Measurements from ENCODE around the gene JPH3.

The JPH3 gene

DNA sequence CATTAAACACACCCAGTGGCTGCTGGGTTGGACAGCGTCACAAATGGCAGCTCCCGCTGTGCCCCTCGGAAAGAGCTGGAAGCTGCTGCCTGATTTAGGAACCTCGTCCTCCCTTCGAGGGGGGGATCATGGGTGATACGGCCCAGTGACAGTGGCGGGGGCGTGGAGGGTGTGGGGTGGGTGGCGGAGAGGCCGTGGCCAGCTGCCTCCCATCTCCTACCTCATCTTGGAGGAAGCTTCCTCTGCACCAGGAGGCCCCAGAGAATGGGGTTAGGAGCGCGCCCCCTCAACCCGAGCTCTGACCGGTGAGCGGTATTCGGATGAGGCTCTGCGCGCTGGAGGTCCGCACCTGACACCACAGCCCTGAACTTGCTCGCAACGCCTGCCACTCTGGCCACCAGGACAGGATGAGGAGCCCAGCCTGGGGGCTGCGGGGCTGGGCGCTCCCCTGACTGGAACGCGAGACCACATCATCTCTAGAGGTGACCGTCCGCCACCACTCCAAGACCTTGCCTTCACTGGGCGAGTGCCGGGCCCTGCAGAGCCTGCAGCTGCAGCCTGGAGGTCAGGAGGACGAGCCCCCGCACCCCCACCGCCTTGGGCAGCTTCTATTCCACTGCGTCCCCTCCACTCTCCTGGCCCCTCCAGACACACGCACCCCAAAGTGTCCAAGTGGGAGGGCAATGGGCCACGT lies 82.5 kb downstream of the JPH3 start:
- DNase-seq, result no peak

DNA sequence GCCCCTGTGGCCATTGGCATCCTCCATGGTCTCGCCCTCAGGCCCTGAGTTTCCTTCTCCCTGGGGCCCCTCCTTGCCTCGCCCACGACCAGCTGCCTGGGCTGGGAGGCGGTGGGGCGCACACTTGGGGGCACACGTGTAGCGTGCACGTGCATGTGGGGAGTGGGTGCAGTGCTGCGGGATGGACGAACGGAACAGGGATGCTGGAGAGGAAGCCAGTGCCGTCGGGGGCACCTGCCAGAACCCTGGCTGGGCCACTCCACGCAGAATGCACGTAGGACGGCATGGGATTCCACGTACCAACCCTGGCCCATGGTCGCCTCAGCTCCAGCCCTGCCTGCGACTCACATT lies 83.1 kb downstream of the JPH3 start:
- no peak for DNase-seq

DNA sequence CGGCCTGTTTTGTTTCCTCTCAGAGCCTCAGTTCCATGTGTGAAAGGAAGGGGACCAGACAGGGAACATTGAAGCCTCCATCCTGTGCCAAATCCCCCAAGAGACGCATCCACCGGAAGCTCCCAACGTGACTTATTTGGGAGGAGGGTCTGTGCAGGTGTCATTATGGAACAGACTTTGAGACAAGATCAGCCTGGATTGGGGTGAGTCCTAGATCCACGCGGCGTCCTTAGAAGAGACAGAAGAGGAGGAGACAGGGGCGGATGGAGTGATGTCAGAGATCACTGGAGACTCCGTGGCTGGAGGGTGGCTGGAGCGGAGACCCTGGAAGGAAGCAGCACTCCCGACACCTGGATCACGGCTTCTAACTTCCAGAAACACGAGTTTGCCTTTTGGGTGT lies 83.5 kb downstream of the JPH3 start:
- no peak for DNase-seq

GRCh38 chr16:87686697-87687096 lies 84.4 kb downstream of the JPH3 start:
- no peak for DNase-seq

- DNase-seq, result no peak
These were observed 85.0 kb downstream of the JPH3 start for GRCh38 chr16:87687126-87687910.

DNA sequence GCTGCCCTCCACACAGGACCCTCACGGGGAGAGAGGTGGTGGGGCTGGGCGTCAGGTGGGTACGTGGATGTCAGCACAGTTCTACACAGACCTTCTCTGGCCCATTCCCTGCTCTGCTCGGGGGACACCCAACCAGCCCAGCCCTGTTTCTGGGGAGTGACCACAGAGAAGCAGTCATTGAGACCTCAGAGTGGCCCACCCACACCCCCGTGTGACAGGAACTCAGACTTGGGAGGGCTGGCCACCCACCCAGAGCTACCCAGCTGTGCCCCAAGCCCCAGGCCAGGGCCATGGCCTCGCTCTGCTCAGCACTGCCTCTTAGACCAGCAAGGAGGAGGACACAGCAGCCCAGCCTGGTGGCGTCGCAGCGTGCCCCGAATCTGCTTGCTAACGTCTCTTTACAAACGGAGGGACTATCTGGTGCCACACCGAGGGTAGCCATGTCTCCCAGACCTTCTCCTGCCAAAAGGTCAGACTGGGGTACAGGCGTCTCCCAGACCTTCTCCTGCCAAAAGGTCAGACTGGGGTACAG lies 85.8 kb downstream of the JPH3 start:
- no peak for DNase-seq

GRCh38 chr16:87688876-87689815 lies 86.8 kb downstream of the JPH3 start:
- no peak for DNase-seq

- DNase-seq, result no peak
These were observed 87.7 kb downstream of the JPH3 start for GRCh38 chr16:87689956-87690465.

- DNase-seq, result no peak
These were observed 88.8 kb downstream of the JPH3 start for GRCh38 chr16:87690911-87691685.

DNA sequence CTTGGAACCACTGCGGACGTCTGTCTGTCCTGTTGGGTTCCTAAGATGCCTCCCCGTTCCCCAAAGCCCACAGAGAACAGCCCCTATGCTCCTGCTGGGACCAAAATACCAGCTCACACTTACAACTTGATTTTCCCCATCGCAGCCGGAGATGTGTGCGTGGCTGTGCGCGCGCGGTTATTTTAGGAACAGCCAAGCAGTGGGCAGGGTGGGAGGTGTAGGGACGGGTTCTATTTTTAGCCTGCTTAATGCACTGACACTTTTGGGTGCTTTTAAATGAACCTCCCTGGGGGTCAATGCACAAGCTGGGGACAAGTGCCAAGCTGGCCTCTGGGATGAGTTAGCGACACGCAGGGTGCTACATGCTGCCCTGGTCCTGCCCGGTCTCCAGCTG lies 89.4 kb downstream of the JPH3 start:
- no peak for DNase-seq

GRCh38 chr16:87692176-87692575 lies 89.9 kb downstream of the JPH3 start:
- DNase-seq, result no peak

DNA sequence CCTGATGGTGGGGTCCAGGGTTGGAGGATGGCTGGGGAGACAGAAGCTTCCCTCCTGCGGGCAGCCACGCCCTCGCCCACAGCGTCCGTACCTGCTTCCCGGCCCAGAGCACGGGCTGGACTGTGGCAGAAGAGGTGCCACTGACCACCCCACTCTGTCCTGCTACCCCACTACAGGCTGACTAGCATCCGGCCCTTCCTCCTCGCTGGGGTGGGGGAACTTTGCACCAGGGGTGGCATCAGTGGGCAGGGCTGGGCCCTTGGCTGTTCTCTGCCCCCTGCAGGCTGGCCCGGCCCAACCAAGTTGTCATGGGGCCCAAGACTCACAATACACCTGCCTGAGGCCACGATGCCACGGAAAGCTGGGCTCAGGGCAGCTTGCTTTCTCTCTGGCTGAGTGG lies 90.4 kb downstream of the JPH3 start:
- no peak for DNase-seq

DNA sequence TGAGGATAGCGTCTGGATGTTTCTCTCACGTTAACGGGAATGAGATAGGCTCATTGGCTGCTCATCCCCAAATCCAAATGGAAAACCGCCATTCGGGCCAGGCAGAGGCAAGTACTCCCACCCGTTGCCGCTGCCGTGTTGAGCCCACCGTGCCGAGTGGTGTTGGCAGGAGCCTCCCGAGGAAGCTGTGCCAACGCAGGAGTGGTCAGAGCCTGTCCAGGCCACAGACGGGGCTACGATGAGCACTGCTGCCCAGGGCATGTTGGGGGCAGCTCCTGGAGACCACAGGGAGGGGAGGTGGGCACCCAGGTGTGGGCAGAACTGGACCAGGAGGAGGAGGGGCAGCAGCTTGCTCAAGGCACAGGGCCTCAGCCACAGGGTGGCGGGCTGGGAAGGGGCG lies 91.5 kb downstream of the JPH3 start:
- no peak for DNase-seq

DNA sequence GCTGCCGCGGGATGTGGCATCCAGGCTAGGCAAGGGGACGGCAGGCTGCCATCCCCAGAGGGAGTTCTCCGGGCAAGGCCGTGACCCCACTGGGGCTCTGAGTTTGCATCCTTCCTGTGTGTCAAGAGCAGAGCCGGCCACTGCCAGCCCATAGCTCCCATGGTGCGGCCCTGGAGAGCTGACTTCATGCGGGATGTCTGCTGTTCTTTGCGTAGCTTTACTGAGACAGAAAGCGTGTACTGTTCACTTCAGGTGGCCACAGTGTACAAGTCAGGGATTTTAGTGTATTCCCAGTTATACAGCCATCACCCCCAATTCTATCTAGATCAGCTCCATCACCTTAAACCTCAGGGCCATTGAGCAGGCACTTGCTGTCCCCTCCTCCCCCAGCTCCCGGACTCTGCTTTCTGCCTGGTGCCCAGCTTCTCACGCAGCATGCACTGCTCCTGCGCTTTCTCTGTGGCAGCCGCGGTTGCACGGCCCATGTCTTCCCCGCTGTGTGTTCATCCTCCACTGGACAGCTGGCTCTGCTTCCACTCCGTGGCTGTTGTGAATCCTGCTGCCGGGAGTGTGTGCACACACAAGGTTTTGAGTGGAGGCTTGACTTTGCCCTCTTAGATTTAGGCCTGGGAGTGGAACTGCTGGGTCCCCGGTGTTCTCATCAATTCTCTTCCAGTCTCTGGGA lies 92.3 kb downstream of the JPH3 start:
- DNase-seq, result no peak

- no peak for DNase-seq
These were observed 93.2 kb downstream of the JPH3 start for GRCh38 chr16:87695534-87695933.

DNA sequence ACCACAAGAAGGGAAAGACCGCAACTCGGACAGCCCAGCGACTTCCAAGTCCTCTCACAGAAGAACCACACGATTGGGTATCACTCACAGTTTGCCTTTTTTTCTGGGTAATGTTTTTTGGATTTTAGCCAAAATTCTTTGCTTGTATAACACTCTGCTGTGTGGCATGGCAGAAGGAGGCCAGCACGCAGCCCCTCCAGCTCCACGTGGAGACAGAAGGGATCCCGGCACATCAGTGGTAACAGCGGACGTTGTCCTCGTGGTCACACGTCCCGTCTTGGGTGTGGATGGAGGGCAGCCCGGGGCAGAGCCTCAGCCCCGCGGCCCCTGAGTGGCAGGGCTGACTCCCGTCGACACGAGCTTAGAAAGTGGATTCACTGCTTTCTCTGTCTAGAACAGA lies 94.4 kb downstream of the JPH3 start:
- no peak for DNase-seq

GRCh38 chr16:87697256-87697655 lies 94.9 kb downstream of the JPH3 start:
- DNase-seq, result no peak

DNA sequence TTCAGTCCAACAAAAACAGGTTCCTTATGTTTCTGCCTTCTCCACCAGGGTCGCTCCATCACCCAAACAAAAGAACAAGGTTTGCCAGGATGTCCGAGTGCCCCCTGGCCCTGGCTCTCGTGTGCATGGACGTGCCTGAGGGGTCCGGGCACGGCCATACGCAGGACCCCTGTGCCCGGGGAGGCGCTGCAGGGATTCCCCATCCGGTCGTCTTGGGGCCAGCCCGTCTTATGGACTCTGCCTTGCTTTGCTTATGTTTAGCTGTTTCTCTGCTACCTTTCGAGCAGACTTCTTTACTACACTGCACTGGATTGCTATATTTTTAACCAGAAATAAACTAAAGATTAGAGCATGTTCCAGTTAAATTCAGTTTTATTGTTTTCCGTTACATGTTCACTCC lies 95.5 kb downstream of the JPH3 start:
- no peak for DNase-seq

- DNase-seq, result peak; percentile 29
These were observed 95.9 kb downstream of the JPH3 start for GRCh38 chr16:87698241-87698640.

DNA sequence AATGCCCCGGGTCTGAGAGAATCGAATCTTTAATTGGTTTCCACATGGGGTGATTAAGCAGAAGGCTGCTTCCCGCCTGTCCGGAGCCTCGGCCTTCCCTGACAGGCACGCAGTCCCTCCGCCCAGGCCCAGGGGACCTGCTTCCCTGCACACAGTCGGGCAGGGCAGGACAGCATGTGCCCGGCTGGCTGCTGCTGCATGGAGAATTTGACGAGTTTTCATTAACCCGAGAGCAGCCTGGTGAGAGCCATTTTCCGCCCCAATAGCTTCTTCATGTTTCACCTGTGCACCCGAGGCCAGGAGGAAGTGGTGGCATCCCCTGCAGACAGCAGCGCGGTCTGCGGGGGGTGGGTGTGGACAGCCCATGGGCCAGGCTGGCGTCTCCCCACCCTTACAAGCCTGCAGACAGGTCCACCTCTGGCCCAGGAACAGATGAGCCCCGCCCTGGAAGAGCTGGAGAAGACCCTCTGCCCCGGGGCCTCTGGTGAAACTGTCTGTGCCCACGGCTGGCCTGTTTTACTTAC lies 96.4 kb downstream of the JPH3 start:
- DNase-seq, result no peak

GRCh38 chr16:87700406-87701077 lies 98.2 kb downstream of the JPH3 start:
- no peak for DNase-seq
